GM12878 (cell line): Measurements from ENCODE around the gene TMED10. TPM values are rescaled to one million over a fixed set of nuclear protein-coding genes. Genes with fewer than 3 reads are reported as not detected.

Experiments used
- CEBPB ChIP-seq, 2 experiments: fragments of 150-350 bp in 1 of 2; IDR thresholded peaks; 2 replicates each; pipeline ENCODE4 v1.6.1; 2012 to 2014; ENCODE audit warnings: low read depth in 2 of 2, low read length in 2 of 2, borderline replicate concordance in 1 of 2, inconsistent platforms in 1 of 2
- MYB ChIP-seq: fragments of 150-350 bp; IDR thresholded peaks from 2 replicates; pipeline ENCODE4 v1.6.1; 2014; ENCODE audit warnings: mild to moderate bottlenecking, low read depth, low read length, borderline replicate concordance
- PAX5 ChIP-seq: IDR thresholded peaks from 2 replicates; pipeline ENCODE4 v1.6.1; 2011; ENCODE audit warnings: low read depth, low read length, borderline replicate concordance
- WRNIP1 ChIP-seq: IDR thresholded peaks from 2 replicates; pipeline ENCODE4 v1.6.1; 2011; ENCODE audit warnings: low read depth, low read length, improper control_type of control experiment, borderline replicate concordance
- polyA plus RNA-seq, 11 experiments: library from polyadenylated mRNA; depleted of rRNA in 4 of 11; unstranded in 6 of 11; stranded (reverse) in 5 of 11; fragments of >200 nt; fragmentation: Nextera tagmentation in 4 of 11; fragmentation: Illumina TruSeq in 1 of 11; extraction: Ambion mirVana in 4 of 11; extraction: Trizol in 1 of 11; gene quantifications; 1 replicate in 1 of 11; 2 replicates in 10 of 11; pipeline versions ENCODE4 v1.2.1 to v1.2.3, GENCODE V29; 2011 to 2016; ENCODE audit warnings: inconsistent platforms in 2 of 11, missing spikeins in 2 of 11, low read depth in 1 of 11
- total RNA-seq, 4 experiments: library from RNA; depleted of rRNA in 3 of 4; stranded (reverse); fragments of >200 nt in 3 of 4; fragmentation: Illumina TruSeq in 1 of 4; extraction: Trizol in 1 of 4; gene quantifications; 2 replicates each; pipeline versions ENCODE4 v1.2.1 to v1.2.3, GENCODE V29; 2013 to 2021
- TF ChIP-seq, protein P1 (sequence below): fragments of 450-650 bp; formaldehyde crosslinking; IDR thresholded peaks from 2 replicates; pipeline ENCODE4 v1.5.0; 2022; ENCODE audit warnings: mild to moderate bottlenecking, missing genetic modification characterization
- TF ChIP-seq, protein P2 (sequence below): fragments of 450-650 bp; formaldehyde crosslinking; IDR thresholded peaks from 2 replicates; pipeline ENCODE4 v1.4.0; 2020; ENCODE audit warnings: mild to moderate bottlenecking, moderate library complexity
- TF ChIP-seq, protein P3 (sequence below): fragments of 150-350 bp; IDR thresholded peaks from 2 replicates; pipeline ENCODE4 v1.6.1; 2016; ENCODE audit warnings: low read depth, low read length
- TF ChIP-seq, protein P4 (sequence below): fragments of 450-650 bp; IDR thresholded peaks from 2 replicates; pipeline ENCODE4 v1.6.1; 2017; ENCODE audit warnings: mild to moderate bottlenecking
- TF ChIP-seq, protein P5 (sequence below), 3 experiments: IDR thresholded peaks in 2 of 3; conservative IDR thresholded peaks in 1 of 3; 2 replicates each; pipeline ENCODE4 v1.5.1; 2011; ENCODE audit warnings: low read depth in 3 of 3, low read length in 3 of 3, mild to moderate bottlenecking in 3 of 3, control low read depth in 2 of 3, moderate library complexity in 2 of 3, inconsistent platforms in 1 of 3, mixed read lengths in 1 of 3; ENCODE audit not compliant: control insufficient read depth in 2 of 3, insufficient read depth in 1 of 3; ENCODE audit errors: extremely low read depth in 1 of 3
- TF ChIP-seq, protein P6 (sequence below): fragments of 450-650 bp; IDR thresholded peaks from 2 replicates; pipeline ENCODE4 v1.6.1; 2017; ENCODE audit warnings: mild to moderate bottlenecking, low read depth, inconsistent platforms; ENCODE audit not compliant: poor library complexity, severe bottlenecking

The TMED10 gene
- total and polyA plus RNA-seq, 10 of the 15 experiments (the other 5 are each of a cell fraction or from before 2014, with no cell fraction given), result 99.8 to 270 (median 180) TPM

DNA sequence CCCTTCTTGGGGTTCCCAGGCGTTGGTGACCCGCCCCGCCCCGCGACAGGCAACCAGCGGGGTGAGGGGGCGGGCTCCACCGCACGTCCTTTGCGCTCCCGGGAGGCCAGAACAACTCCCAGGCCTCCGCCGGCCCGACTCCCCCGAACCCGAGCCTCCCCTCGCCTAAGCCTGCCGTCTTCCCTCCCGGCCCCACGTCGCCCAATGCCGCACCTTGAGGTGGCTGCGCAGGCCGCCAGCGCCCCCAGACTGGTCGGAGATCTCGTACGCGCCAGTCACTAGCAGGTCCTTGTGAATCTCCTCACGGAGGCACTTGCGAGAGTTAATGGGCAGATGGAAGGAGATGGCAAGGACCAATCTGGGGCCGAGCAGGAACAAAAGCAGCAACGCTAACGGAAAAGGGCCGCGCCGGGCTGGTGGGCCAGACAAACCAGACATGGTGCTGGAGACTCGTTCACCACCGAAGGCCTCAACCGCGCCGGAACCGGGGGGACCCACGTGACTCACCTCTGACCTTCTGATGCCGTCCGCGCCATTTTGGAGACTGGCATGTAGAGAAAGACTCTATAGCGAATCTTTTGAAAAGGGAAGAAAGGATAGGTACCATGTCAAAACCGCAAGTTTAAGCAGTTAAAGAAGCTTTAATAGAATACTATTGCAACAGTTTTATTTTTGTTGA lies at the start of gene TMED10 (continued):
- TF ChIP-seq, protein P1, sequence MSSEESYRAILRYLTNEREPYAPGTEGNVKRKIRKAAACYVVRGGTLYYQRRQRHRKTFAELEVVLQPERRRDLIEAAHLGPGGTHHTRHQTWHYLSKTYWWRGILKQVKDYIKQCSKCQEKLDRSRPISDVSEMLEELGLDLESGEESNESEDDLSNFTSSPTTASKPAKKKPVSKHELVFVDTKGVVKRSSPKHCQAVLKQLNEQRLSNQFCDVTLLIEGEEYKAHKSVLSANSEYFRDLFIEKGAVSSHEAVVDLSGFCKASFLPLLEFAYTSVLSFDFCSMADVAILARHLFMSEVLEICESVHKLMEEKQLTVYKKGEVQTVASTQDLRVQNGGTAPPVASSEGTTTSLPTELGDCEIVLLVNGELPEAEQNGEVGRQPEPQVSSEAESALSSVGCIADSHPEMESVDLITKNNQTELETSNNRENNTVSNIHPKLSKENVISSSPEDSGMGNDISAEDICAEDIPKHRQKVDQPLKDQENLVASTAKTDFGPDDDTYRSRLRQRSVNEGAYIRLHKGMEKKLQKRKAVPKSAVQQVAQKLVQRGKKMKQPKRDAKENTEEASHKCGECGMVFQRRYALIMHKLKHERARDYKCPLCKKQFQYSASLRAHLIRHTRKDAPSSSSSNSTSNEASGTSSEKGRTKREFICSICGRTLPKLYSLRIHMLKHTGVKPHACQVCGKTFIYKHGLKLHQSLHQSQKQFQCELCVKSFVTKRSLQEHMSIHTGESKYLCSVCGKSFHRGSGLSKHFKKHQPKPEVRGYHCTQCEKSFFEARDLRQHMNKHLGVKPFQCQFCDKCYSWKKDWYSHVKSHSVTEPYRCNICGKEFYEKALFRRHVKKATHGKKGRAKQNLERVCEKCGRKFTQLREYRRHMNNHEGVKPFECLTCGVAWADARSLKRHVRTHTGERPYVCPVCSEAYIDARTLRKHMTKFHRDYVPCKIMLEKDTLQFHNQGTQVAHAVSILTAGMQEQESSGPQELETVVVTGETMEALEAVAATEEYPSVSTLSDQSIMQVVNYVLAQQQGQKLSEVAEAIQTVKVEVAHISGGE (CRISPR knock-in tag), result no peak
- TF ChIP-seq WRNIP1, result no peak
- TF ChIP-seq, protein P2, sequence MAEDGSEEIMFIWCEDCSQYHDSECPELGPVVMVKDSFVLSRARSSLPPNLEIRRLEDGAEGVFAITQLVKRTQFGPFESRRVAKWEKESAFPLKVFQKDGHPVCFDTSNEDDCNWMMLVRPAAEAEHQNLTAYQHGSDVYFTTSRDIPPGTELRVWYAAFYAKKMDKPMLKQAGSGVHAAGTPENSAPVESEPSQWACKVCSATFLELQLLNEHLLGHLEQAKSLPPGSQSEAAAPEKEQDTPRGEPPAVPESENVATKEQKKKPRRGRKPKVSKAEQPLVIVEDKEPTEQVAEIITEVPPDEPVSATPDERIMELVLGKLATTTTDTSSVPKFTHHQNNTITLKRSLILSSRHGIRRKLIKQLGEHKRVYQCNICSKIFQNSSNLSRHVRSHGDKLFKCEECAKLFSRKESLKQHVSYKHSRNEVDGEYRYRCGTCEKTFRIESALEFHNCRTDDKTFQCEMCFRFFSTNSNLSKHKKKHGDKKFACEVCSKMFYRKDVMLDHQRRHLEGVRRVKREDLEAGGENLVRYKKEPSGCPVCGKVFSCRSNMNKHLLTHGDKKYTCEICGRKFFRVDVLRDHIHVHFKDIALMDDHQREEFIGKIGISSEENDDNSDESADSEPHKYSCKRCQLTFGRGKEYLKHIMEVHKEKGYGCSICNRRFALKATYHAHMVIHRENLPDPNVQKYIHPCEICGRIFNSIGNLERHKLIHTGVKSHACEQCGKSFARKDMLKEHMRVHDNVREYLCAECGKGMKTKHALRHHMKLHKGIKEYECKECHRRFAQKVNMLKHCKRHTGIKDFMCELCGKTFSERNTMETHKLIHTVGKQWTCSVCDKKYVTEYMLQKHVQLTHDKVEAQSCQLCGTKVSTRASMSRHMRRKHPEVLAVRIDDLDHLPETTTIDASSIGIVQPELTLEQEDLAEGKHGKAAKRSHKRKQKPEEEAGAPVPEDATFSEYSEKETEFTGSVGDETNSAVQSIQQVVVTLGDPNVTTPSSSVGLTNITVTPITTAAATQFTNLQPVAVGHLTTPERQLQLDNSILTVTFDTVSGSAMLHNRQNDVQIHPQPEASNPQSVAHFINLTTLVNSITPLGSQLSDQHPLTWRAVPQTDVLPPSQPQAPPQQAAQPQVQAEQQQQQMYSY, result no peak
- TF ChIP-seq, protein P3, sequence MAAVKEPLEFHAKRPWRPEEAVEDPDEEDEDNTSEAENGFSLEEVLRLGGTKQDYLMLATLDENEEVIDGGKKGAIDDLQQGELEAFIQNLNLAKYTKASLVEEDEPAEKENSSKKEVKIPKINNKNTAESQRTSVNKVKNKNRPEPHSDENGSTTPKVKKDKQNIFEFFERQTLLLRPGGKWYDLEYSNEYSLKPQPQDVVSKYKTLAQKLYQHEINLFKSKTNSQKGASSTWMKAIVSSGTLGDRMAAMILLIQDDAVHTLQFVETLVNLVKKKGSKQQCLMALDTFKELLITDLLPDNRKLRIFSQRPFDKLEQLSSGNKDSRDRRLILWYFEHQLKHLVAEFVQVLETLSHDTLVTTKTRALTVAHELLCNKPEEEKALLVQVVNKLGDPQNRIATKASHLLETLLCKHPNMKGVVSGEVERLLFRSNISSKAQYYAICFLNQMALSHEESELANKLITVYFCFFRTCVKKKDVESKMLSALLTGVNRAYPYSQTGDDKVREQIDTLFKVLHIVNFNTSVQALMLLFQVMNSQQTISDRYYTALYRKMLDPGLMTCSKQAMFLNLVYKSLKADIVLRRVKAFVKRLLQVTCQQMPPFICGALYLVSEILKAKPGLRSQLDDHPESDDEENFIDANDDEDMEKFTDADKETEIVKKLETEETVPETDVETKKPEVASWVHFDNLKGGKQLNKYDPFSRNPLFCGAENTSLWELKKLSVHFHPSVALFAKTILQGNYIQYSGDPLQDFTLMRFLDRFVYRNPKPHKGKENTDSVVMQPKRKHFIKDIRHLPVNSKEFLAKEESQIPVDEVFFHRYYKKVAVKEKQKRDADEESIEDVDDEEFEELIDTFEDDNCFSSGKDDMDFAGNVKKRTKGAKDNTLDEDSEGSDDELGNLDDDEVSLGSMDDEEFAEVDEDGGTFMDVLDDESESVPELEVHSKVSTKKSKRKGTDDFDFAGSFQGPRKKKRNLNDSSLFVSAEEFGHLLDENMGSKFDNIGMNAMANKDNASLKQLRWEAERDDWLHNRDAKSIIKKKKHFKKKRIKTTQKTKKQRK, result no peak
- no peak for TF ChIP-seq PAX5
- TF ChIP-seq, protein P4, sequence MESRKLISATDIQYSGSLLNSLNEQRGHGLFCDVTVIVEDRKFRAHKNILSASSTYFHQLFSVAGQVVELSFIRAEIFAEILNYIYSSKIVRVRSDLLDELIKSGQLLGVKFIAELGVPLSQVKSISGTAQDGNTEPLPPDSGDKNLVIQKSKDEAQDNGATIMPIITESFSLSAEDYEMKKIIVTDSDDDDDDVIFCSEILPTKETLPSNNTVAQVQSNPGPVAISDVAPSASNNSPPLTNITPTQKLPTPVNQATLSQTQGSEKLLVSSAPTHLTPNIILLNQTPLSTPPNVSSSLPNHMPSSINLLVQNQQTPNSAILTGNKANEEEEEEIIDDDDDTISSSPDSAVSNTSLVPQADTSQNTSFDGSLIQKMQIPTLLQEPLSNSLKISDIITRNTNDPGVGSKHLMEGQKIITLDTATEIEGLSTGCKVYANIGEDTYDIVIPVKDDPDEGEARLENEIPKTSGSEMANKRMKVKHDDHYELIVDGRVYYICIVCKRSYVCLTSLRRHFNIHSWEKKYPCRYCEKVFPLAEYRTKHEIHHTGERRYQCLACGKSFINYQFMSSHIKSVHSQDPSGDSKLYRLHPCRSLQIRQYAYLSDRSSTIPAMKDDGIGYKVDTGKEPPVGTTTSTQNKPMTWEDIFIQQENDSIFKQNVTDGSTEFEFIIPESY, result no peak
- TF ChIP-seq, protein P5, sequence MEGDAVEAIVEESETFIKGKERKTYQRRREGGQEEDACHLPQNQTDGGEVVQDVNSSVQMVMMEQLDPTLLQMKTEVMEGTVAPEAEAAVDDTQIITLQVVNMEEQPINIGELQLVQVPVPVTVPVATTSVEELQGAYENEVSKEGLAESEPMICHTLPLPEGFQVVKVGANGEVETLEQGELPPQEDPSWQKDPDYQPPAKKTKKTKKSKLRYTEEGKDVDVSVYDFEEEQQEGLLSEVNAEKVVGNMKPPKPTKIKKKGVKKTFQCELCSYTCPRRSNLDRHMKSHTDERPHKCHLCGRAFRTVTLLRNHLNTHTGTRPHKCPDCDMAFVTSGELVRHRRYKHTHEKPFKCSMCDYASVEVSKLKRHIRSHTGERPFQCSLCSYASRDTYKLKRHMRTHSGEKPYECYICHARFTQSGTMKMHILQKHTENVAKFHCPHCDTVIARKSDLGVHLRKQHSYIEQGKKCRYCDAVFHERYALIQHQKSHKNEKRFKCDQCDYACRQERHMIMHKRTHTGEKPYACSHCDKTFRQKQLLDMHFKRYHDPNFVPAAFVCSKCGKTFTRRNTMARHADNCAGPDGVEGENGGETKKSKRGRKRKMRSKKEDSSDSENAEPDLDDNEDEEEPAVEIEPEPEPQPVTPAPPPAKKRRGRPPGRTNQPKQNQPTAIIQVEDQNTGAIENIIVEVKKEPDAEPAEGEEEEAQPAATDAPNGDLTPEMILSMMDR (IDR thresholded peaks at IDR 0.05 in 2 of 3, conservative IDR thresholded peaks at IDR 0.05 in 1 of 3; ENCODE audit: control insufficient read depth in 2 of 3, extremely low read depth in 1 of 3, insufficient read depth in 1 of 3, low read depth in 3 of 3, low read length in 3 of 3), result peak in 1 of 3 experiments; percentile 12; a peak in 1 of 6 replicates
- TF ChIP-seq CEBPB (IDR thresholded peaks at IDR 0.05; ENCODE audit: borderline replicate concordance in 1 of 2, low read depth in 2 of 2, low read length in 2 of 2), result no peak
- TF ChIP-seq, protein P6, sequence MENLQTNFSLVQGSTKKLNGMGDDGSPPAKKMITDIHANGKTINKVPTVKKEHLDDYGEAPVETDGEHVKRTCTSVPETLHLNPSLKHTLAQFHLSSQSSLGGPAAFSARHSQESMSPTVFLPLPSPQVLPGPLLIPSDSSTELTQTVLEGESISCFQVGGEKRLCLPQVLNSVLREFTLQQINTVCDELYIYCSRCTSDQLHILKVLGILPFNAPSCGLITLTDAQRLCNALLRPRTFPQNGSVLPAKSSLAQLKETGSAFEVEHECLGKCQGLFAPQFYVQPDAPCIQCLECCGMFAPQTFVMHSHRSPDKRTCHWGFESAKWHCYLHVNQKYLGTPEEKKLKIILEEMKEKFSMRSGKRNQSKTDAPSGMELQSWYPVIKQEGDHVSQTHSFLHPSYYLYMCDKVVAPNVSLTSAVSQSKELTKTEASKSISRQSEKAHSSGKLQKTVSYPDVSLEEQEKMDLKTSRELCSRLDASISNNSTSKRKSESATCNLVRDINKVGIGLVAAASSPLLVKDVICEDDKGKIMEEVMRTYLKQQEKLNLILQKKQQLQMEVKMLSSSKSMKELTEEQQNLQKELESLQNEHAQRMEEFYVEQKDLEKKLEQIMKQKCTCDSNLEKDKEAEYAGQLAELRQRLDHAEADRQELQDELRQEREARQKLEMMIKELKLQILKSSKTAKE, result peak; percentile 20
- TF ChIP-seq MYB, result no peak
